LoVo (cell line): ENCODE results near the gene LTF.
A peak's percentile ranks its signal among the peaks of the same experiment; 100 is the strongest.
"Not testable (repeated sequence)": the region's sequence is repeated elsewhere in the genome, so short reads cannot be mapped to it uniquely, and the experiment has no call there.

Source experiments
- DNase-seq: peaks from one replicate; pipeline ENCODE4 v3.0.0-alpha.2; 2016; ENCODE audit warnings: low spot score

Gene LTF

DNA sequence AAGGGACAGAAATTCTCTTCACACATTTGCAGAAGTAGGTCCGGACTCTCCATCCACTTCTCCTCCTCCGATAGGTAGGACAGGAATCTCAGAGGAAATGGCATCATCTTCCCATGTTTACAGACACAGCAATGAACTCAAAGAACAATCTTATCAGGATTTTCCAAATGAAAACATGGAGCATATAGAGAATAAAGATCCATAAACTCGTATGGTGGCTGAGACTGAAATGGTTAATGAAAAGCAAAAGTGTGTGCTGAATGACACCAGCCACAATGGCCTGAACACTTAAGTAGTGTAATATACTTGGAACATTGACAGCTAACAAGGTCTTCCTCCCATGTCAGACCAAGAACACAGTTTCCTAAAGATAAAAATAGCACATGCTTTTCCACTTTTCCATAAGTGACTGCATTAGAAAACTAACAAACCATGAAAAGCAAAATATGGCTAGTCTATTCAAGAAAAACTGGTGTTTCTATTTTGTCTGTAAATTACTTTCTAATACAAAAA lies 51.9 kb downstream of the LTF start:
- DNase-seq = no peak

DNA sequence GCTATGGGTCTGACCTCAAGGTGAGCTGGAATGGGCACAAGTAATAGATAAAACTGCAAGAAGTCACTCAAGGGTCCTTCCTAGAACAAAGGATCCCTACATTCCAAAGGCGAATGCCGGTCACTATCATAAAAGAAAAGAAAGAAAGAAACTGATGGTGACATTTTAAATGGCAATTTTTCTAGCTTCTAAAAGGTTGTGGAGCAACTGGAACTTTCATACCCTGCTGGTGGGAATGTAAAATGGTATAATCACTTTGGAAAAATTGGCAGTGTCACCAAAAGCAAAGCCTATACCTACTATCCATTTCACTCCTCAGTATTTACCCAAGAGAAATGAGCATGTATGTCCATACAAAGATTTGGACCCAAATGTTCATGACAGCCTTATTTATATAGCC lies 53.4 kb downstream of the LTF start:
- no peak for DNase-seq

DNA sequence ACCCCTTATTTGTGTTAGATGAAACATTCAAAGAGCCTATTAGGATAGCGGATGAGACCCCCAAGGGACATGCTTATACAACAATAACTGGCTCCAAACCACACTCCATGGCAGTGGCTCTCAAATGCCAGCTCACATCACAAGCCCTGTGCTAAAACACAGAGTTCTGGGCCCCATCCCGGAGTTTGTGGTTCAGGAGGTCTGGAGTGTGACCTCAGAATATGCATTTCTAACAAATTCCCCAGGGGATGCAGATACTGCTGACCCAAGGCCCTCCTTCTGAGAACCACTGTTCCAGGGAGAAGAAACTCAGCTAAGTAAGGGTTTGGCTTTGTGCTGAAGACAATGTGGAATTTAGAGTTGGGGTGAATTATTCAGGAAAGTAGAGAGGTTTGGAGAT lies 54.0 kb downstream of the LTF start:
- no peak for DNase-seq

DNA sequence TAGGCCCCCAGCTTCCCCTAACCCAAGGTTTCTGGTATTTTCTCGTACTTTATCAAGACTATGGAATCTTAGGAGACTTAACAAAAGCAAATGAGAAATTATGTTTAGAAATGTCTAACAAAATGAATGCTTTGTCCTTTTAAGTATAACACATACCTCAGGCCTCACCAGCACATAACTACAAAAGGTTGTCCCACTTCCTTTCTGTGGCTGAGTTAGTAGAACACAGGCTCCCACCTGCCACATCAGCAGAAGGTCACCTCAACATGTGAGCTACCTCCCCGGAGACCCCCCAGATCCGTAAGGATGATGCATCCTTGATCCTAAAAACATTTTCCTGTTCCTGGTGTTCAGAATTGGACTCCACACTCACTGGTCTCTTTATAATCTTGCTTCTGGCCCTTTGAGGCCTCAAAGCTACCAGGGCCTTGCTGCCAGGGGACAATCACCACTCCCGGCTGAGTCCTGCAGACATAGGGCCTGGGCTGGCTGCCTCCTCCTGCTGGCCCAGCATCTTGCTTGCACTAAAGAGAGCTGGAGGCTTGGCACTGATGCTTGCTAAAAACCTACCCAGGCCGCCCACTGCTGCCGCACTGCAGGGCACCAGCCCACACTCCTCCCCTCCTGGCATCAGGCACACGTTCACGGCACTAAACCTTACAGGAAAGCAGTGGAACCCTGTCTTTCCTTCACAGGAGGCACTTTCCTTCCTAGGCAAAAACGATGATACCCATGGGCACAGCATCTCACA lies 54.8 kb downstream of the LTF start:
- DNase-seq = no peak

DNA sequence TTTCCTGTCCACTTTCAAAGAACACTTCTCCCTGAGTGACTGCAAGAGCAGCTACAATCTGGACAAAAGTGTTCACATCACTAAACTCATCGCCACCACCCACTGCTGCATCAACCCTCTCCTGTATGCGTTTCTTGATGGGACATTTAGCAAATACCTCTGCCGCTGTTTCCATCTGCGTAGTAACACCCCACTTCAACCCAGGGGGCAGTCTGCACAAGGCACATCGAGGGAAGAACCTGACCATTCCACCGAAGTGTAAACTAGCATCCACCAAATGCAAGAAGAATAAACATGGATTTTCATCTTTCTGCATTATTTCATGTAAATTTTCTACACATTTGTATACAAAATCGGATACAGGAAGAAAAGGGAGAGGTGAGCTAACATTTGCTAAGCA lies 55.9 kb downstream of the LTF start:
- no peak for DNase-seq

DNA sequence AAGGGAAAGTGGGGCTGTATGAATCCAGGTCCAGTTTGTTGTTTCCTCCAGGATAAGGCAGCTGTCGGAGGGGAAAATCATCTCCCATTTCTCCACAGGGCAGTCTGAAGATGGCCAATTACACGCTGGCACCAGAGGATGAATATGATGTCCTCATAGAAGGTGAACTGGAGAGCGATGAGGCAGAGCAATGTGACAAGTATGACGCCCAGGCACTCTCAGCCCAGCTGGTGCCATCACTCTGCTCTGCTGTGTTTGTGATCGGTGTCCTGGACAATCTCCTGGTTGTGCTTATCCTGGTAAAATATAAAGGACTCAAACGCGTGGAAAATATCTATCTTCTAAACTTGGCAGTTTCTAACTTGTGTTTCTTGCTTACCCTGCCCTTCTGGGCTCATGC lies 56.7 kb downstream of the LTF start:
- no peak for DNase-seq

DNA sequence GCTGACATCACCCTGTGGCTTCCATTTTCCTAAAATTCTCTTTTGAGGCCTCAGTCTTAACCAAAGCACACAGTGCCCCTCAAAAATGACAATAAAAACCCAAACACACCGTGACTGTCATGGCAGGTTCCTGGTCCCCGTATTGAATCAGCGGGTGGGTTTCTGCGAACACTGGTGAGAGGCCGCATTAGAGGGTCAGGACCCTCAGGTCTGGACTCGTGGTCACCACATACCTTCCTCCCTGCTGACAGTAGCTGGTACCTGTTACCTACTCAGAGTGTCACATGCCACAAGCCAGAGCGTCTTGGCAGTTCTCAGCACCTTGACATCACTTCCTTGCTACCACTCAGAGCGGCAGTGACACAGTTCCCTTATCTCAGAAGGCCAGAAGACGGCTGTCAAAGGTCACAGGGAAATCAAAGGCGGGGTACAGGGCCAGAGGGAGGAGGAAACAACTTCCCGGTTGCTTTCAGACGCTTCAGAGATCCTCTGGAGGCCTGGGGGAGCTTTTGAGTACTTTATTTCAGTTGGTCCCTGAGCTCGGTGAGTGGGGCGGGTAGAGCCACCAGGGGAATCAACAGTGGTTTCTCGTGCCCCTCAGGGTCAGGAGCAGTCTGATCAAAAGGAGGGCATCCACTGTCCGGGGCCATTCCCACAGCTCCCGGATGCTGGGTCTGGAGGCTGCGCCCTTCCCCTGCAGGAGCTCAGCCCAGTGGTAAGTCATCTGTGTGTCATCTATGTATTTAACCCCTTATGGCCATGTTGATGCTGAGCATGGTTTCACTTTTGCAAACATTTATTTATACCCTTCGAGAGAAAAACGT lies 57.7 kb downstream of the LTF start, which contains the start of the genes CCR5AS and CCRL2:
Gene CCR5AS (minus strand): TSS at position 279 of the 824 bp plus-strand sequence.
Gene CCRL2 (plus strand): TSS at position 472 of the 824 bp plus-strand sequence. CDS start 821 bp downstream, outside the sequence.
- peak; percentile 65 for DNase-seq

DNA sequence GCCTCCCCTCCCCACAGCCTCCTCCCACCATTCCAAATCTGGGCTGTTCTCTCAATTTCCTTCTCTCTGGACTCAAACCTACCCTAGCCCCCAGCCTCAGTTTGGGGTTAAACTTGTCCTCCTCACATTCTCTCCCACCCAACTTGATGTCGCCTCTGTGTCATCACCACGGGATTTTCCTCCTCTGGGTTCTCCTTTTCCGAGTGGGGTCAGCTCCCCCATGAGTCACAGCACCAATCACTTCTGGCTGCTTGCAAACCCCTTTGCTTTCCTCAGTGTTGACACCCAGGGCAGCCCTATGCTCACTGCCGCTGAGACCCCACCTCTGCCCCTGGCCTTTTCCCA lies 58.3 kb downstream of the LTF start:
- DNase-seq = no peak

DNA sequence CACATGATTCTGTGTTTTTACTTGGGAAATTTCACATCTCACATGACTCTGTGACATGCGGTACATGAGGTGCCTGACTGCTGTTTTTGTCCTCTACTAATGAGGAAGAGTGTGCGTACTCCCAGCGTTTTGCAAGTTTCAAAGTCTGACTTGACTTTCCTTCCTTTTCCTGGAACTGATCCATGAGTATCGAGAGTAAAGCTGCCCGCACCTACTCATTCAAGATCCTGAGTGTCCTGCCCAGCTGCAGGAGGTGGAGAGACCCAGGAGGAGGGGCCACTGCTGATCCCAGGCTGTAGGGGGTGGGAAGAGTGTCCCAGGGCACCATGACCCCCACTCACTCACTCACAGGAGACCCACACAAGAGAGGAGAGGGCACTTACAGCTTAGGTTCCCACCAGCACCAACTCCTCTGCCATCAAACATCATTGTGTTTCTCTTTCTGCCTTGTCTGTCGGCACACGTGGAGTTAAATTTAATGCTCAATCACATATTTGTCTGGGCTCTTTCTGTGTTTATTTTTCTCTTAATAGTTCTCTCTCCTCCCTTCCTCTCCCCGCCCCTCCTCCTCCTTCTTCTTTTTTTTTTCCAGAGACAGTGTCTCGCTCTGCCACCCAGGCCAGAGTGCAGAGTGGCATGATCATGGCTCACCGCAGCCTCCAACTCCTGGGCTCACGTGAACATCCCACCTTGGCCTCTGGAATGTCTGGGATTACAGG lies 59.2 kb downstream of the LTF start:
- DNase-seq = peak; percentile 31

DNA sequence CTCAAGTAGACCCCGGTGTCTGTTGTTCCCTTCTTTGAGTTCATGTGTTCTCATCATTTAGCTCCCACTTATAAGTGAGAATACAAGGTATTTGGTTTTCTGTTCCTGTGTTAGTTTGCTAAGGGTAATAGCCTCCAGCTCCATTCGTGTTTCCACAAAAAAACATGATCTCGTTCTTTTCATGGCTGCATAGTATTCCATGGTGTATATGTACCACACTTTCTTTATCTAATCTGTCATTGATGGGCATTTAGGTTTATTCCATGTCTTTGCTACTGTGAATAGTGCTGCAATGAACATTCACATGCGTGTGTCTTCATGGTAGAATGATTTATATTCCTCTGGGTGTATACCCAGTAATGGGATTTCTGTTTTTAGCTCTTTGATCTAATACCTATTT lies 61.8 kb downstream of the LTF start:
- not testable (repeated sequence) for DNase-seq

DNA sequence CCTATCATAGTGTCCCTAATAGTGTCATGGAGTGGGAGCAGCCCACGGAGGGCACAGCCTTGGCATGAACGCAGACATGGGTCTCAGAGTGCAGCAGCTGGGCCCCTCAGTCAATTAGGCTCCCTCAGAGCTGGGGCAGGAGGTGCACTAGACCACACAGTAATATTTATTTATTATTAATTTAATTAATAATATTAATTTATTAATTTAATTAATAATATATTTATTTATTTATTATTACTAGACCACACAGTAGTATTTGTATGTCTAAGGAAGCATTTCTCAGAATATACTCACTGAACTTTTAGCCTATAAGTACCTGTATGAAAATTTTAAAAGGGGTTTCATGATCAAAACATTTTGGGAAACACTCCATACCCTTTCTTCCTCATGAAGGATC lies 63.1 kb downstream of the LTF start:
- DNase-seq = no peak

DNA sequence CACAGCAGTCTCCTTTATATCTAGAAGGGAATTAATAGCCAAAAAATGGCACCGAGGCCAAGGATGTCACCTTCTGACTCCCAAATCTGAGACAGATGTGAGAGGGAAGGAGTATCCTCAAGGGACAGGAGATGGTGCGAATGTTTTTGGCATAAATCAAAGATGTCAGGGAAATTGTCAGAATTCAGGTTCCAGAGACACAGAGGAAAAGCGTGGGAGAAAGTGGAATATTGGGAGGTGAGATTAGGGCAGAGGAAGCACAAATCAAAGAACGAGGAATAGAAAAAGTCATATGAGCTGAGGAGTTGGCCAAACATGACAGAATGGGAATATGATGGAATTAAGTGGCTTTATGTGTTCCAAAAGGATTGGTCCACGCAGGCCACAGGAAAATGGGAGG lies 63.9 kb downstream of the LTF start:
- no peak for DNase-seq

DNA sequence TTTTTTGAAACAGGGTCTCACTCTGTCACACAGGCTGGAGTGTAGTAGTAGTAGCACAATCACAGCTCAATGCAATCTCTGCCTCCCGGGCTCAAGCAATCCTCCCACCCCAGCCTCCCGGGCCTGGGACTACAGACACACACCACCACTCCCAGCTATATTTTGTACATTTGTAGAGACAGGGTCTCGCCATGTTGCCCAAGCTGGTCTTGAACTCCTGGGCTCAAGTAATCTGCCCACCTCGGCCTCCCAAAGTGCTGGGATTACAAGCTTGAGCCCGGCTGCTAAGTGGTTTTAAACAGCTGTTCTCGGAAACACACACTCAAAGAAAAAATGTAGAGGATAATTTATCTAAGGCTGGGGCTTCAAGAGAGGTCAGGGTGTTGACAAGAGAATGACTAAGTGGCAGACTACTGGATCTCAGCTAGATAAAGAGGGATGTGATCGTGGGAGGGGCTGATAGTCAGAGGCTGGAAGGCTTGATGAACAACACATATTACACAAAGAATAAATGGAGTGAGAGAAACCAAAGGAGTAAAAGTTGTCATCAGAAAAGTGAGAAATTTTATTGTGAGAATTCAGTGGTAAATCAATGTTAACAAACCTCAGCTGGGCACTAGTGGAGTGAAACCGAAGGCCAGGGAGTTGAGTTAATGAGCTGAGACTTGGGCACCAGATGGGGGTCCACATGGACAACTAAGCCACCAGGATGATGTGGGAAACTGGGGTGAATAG lies 64.5 kb downstream of the LTF start:
- no peak for DNase-seq

DNA sequence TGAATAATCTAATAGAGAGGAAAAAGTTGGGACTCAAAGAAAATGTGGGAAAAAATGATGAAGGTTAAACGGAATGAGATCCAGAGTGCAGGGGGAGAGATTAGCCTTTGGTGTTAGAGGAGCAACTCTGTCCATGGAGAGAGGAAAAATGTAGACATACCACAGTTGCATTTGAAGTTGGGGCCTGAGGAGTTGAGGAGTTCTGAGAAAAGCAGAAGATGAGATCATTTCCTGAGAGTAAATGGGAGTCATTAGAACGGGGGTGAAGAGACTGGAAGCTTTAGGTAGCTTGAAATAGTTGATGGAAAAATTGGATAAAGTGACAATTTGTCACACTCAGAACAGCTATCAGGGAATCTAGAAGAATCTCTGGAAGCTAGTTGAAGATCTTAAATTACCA lies 65.1 kb downstream of the LTF start:
- no peak for DNase-seq

DNA sequence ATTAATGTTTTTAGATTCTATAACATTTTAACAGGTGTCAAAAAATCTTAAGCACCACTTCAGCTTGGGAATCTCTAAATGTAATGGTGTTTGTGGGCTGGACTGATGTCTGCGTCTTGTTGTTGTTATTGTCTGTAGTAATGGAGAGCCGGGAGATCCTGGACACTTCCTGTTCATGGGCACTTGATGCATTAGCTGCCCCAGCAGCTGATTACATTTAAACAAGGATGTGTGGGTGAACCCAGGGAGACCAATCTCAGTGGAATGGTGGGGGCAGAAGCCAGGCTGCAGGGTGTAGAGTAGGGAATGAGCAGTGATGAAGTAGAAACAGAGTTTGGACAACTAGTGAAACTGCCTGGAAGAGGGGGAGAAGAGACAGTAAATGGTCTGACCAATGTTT lies 65.6 kb downstream of the LTF start:
- no peak for DNase-seq

DNA sequence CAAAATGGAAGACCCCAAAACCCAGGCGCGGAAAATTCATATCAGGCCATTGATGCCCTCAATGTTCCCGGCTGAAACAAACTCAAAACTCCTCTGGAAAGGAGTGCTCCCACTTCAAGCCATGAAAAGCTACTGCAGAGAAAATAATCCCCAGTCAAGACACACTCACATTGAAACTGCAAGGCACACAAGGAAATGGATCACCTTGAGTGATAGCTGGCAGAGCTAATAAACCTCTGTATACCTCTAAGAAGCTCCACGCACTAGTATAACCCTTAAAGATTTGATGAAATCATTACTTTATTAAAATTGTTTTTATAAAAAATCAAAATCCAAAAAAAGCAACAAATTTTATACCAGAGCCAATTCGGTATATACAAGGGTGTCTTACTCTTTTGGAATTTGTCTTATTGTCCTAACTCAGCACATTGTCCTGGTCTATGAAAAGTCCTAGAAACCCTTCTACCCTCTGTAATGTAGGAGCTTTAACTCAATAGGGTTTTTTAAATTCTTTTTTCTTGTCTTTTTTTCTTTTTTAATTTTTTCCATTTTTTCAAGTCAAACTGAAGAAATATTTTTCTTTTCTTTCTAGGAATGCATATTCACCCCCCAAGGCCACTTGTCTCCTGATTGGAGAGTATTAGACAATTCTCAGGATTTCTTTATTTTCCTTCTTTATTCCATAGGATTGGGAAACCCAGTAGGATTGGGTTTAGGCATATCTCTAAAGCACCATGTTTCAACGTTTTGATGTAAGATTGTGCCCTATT lies 66.3 kb downstream of the LTF start:
- DNase-seq = no peak

DNA sequence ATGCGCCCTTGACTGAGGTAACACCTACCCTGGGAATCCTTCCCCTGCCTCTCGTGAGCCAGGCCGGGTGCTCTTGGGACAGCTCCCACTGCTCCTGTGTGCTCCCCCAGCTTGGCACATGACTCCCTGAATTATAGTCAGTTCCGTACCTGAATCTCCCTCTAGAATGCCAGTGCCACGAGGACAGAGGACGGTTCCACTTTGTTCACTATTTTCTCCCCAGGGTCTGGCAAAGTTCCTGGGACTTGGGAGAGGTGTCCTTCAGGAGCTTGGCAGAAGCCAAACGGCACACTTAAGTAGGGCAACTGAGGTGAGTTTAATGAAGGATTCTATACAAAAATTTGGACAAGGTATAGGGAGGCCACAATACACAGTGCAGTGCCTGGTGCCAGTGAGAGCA lies 67.6 kb downstream of the LTF start:
- DNase-seq = no peak

DNA sequence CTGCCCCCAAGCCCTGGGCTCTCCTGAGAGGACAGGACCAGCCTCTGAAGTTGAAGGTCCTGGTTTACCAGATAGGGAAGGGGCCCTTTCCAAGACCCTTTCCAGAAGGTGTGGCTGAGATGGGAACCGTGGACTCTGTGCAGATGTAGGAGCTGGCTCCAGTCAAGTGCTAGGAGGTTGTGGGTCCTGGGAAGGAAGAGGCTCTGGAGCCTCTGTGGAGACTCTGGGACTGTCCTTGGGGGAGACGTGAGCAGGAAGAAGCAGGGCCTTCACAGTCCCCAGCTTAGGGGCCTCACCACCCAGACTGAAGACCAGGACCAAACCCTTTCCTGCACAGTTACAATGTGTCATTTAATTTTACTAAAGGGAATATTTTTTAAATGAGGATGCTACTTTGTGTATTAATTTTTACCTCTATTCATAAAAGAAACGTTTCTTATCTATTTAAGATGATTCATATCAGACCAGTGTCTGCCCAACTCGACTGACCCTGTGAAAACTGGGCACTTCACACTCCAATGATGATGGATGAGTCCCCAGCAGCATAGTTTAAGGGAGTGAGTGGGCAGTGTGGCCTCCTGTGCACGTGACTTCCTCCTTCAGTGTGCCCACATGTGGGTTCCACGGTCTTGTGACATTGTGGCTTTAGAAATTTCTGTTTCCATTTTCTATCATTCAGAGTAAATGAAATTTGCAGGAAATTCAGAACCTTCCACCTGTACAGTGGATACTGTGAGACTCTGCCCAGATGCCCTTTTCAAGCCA lies 68.8 kb downstream of the LTF start:
- DNase-seq = no peak

DNA sequence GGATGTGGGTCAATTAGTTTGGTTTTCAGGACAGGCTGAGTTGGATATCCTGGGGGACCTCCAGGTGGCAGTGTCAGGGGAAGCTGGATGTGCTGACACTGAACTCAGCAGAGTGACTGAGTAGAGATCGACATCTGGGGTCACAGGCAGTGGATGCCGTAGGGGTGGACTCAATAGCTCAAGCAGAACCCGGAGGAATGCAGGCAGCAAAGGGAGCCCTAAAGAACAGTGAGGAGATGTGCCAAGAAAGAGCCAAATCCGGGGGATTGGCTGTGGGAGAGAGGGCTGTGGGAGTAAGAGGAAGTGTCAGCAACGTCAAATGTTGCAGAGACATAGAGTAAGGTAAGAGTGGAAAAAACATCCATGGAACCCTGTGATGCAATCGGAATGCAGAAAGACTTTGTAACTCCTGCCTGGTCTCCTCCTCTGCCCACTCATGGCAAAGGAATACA lies 69.5 kb downstream of the LTF start:
- DNase-seq = no peak
